Activated naive CD8-positive, alpha-beta T cell treated with anti-CD3 and anti-CD28 coated beads, Interleukin-2, amount 10 ng/mL, durations not matched to agents 7 days and 5 days (primary cell): ENCODE measurements around the gene CAVIN2. TPM values are rescaled to one million over a fixed set of nuclear protein-coding genes. Genes with fewer than 3 reads are reported as not detected.

Experiments
- ATAC-seq: fragments of 150-1000 bp; cut with Tn5 transposase; one replicate; pipeline ENCODE4 v1.10.0; 2021; ENCODE audit warnings: low read depth, moderate library complexity
- POLR2A ChIA-PET: fragments of 350-600 bp; sonication (Branson Sonifier 250); formaldehyde crosslinking; loops from one replicate; lab custom pipeline; 2021; ENCODE audit warnings: antibody characterized with exemption; lab: Charles Lee
- DNase-seq: peaks from one replicate; pipeline ENCODE4 v3.0.0; 2021
- H3K27ac Mint-ChIP-seq: one replicate; pipeline ENCODE4 v1.8.0; 2022; ENCODE audit warnings: mild to moderate bottlenecking, mixed read lengths
- H3K27me3 Mint-ChIP-seq: one replicate; pipeline ENCODE4 v1.8.0; 2022; ENCODE audit warnings: mild to moderate bottlenecking, moderate library complexity, mixed read lengths
- H3K36me3 Mint-ChIP-seq: one replicate; pipeline ENCODE4 v1.8.0; 2021; ENCODE audit warnings: mild to moderate bottlenecking, mixed read lengths
- H3K4me1 Mint-ChIP-seq: one replicate; pipeline ENCODE4 v1.8.0; 2021; ENCODE audit warnings: mixed read lengths
- H3K4me3 Mint-ChIP-seq: one replicate; pipeline ENCODE4 v1.8.0; 2022; ENCODE audit warnings: mild to moderate bottlenecking, moderate library complexity, mixed read lengths
- H3K9me3 Mint-ChIP-seq: one replicate; pipeline ENCODE4 v1.8.0; 2021; ENCODE audit warnings: mixed read lengths
- total RNA-seq, 2 experiments: library from RNA; stranded (reverse); gene quantifications; one replicate each; pipeline ENCODE4 v1.2.3, GENCODE V29; 2021

The CAVIN2 gene
- total RNA-seq, 2 experiments from 2014 or later, result not detected

DNA sequence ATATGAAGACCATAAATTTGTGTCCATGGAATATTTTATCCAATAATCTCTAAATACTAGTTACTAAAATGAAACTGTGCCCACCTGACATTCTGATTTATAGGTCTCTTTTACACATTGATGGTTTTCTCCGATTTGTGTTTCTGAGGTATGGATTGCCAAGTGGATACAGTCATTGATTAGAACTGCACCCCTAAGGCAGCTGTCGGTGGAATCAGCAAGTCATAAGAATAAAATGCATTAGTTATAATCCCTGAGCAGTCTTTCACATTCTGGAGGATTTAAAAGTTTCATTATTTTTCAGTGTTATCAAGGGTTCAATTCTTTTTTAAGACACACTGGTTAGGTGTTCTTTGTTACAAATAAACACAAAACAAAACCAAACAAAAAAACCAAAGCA lies 6.0 kb downstream of the CAVIN2 start:
- Mint-ChIP-seq H3K27me3 (peaks cover 36% of the 10 kb centered on the region), H3K36me3 (no peaks in the 10 kb centered on the region)
- POLR2A ChIA-PET, result no interaction called here

DNA sequence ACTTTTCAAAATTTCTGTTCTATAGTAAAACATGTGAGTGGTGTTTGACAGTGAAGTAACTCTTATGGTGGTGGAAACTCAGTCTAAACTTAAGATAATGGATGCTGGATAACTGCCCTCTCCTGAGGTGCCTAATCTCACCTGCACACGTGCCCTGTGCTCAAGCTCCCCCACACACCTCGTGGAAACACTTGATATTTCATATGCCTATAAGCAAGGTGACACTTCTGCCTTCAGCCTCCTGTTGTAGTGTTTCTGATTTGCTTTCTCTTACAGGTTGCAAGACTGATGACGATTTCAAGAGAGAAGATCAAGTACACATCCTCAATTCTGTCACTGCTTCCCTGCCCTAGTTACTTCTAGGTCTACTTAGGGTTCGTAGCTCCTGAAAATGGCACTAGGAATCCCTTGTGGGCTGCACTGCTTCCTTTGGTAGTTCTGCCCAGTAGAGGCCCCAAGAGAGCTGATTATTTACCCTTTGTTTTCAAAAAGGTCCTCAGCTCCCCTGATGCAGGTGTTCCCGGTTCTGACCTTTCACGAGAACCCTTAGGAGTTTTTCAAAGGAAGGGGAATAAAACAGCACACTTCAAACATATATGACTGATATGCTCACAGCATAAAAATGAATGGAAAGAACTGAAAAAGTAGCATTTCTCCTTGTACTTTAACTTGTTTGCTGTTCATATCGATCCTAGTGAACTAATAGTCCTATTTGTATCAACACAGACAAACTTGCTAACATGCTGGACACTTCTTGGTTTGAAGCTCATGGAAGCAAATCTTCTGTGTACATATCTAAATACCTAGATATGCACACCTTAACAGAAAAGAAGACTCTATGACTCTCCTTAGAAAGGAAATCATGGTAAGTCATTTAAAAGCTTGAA lies 6.7 kb downstream of the CAVIN2 start:
- no peak overlapping the region for H3K27ac Mint-ChIP-seq
- H3K4me1 Mint-ChIP-seq, result no peaks in the 10 kb centered on the region
- DNase-seq (no peak), ATAC-seq (no peak)
- H3K9me3 Mint-ChIP-seq, result no peaks in the 10 kb centered on the region
- peaks cover 29% of the 10 kb centered on the region for H3K27me3 Mint-ChIP-seq
- POLR2A ChIA-PET, result no interaction called here
- H3K36me3 Mint-ChIP-seq, result no peaks in the 10 kb centered on the region
- H3K4me3 Mint-ChIP-seq, result no peak overlapping the region

More for the DNA sequence above, 6.0 kb downstream of the CAVIN2 start:
- ATAC-seq, result no peak
- H3K9me3 Mint-ChIP-seq, result no peaks in the 10 kb centered on the region
- H3K27ac Mint-ChIP-seq, result no peak overlapping the region
- DNase-seq, result no peak
- no peaks in the 10 kb centered on the region for H3K4me1 Mint-ChIP-seq
- no peak overlapping the region for H3K4me3 Mint-ChIP-seq

DNA sequence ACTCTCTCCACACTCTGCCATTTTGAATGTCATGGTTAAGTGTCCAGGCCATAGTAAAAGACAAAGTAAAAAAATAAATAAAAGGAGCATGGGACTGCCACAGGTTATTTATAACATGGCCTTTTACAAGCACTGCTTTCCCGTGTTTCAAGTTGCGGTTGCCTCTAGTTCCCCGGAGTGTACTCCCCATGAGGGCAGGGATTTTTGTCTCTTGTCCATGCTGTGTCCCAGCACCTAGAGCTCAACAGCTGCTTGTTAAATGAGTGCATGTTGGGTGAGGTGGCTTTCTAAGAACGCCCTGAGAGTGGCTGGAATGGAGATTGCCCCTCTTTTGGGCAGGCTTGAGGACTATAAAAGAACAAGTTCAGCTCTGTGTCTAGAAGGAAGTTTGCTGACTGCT lies 8.4 kb downstream of the CAVIN2 start:
- Mint-ChIP-seq H3K9me3 (no peaks in the 10 kb centered on the region), H3K4me1 (no peaks in the 10 kb centered on the region), H3K27ac (no peak overlapping the region), H3K36me3 (no peaks in the 10 kb centered on the region), H3K4me3 (no peak overlapping the region), H3K27me3 (peaks cover 16% of the 10 kb centered on the region)
- DNase-seq, result no peak
- no peak for ATAC-seq
- POLR2A ChIA-PET, result no interaction called here

DNA sequence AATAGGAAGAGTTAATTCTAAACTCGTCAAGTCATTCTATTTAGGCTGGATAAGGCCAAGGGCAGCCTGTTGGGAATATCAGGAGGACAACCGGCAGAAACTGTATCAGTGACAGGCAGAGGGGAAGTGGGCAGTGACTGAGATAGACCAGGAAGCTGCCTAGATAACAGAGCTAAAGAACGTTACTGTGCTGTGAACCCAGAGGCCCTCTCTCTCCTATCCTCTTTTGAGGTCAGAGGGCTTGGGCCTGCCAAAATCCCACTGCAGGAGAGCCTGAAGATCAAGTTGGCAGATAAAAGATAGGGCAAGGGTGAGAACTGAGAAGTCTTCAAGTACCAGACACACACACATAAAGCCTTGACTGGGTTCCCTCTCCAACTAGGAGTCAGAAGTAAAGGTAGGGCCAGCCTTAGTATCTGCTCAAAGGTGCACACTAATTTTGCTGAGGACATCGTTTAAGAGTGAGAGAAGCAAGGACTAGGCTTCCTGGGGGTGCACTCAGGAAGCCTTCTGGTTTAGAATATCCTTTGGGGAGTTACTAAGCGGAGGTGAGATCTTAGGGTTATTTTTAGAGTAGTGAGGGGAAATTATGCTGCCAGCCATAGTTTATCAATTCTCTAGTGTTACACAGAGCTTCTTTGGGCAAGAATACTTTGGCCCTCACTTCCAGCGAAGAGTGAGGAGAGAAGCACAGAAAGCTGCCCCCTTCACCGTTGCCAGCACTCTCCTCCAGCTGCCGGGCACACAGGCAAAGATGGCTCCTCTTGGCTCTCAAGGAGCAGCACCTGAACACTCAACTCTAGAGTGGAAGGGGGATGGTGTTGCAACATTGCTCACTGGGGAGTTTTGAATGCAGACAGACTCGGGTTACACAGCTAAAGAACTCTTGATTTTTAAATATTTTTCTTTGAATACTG lies 9.8 kb downstream of the CAVIN2 start:
- ATAC-seq (no peak), DNase-seq (no peak)
- Mint-ChIP-seq H3K9me3 (no peaks in the 10 kb centered on the region), H3K27ac (no peak overlapping the region), H3K4me3 (no peak overlapping the region), H3K4me1 (no peaks in the 10 kb centered on the region), H3K27me3 (peaks cover 12% of the 10 kb centered on the region), H3K36me3 (no peaks in the 10 kb centered on the region)
- POLR2A ChIA-PET, result no interaction called here

DNA sequence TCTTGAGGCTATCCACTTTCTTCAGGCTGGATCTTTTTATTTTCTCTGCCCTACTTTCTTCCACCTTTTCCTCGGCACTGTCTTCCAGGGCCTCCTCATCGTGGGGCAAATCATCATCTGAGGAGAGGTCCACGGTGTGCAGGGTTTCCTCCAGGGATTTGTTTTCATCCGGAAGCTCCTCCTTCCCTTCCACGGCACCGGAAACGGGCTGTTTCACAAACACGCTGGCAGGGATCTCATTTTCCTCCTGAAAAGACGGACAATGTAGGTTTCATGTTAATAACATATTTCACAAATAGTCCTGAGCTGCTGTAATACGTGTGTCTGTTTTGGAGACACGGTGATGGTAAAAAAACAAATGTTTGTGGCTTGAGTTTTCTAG lies 10.4 kb downstream of the CAVIN2 start:
- Mint-ChIP-seq H3K9me3 (no peaks in the 10 kb centered on the region), H3K36me3 (no peaks in the 10 kb centered on the region), H3K4me3 (no peak overlapping the region), H3K4me1 (no peaks in the 10 kb centered on the region), H3K27me3 (peaks cover 17% of the 10 kb centered on the region), H3K27ac (no peak overlapping the region)
- POLR2A ChIA-PET, result no interaction called here
- DNase-seq (no peak), ATAC-seq (no peak)

DNA sequence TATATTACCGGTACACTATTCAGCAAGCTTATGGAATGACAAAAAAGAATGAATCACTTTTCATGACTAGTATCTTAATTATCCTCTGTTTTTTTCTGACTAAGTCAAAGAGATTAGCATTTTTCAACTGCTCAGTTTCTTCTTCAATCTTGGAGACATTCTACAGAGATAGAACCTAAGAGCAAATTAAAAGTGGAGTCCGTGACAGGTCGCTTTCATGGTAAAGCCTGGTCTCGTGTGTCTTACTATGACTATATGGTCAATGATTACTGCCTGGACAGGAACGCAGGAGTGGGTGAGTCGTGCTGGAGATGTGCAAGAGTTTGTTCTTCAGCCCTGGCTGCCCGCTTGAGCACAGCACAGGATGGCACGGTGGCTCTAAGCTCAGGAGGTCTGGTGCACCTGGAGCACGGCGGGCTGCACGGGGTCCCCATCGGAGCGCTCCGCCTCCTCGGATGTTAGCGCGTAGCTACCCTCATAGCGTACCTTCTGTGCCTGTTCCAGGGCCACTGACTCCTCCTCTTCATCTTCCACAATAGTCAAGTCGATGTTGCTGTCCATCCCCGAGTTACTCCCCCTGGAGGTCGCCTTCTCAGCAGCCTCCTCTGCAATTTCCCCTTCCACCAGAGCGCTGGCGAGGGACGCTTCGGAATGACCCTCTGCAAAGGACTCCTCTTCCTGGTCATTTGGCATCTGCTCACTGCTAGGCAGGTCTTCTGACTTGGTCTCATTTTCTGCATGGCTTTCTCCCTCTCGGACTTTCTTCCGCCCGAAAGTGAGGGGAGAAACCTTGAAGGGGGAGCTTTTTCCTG lies 11.1 kb downstream of the CAVIN2 start:
- no peaks in the 10 kb centered on the region for H3K36me3 Mint-ChIP-seq
- H3K4me3 Mint-ChIP-seq, result no peak overlapping the region
- H3K9me3 Mint-ChIP-seq, result no peaks in the 10 kb centered on the region
- peaks cover 18% of the 10 kb centered on the region for H3K27me3 Mint-ChIP-seq
- H3K4me1 Mint-ChIP-seq, result no peaks in the 10 kb centered on the region
- no peak for DNase-seq
- no peak for ATAC-seq
- no peak overlapping the region for H3K27ac Mint-ChIP-seq
- POLR2A ChIA-PET, result no interaction called here

DNA sequence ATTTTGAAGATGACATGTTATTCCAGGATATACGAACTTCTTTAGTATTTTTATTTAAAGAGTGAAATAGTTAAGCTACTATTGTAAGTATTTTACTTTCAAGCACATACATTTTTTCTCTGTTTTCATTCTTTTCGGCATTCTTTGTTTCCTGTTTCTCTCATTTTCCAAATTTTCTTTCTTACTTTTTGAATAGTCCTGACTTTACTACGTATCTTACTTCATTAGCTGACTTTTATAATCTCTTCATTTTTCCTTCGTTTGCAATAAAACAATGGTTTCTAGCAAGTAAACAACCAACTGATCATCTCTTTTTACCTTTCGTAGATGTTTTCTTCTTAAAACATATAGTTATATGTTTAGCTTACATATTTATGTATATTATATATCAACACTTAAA lies 11.8 kb downstream of the CAVIN2 start:
- no peaks in the 10 kb centered on the region for H3K4me1 Mint-ChIP-seq
- no peaks in the 10 kb centered on the region for H3K9me3 Mint-ChIP-seq
- H3K27ac Mint-ChIP-seq, result no peak overlapping the region
- DNase-seq (no peak), ATAC-seq (no peak)
- POLR2A ChIA-PET, result no interaction called here
- no peak overlapping the region for H3K4me3 Mint-ChIP-seq
- no peaks in the 10 kb centered on the region for H3K36me3 Mint-ChIP-seq
- peaks cover 18% of the 10 kb centered on the region for H3K27me3 Mint-ChIP-seq

DNA sequence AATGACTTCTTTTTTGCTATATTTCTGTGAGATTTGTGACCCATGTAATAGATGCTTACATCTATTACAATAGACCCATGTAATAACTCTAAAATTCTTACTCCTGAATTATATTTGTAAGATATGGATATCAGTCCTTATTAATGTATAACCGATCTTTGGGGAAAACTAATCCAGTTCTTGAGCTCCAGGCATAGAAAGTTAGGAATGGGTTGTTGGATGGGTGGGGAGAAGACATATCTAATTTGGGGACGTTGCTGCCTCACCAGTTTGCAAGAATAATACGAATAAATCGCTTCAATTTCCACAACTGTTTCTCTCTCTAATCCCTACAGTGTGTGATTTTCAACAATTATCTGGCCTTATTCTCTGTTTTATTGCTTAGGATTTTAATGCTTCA lies 13.5 kb downstream of the CAVIN2 start:
- H3K9me3 Mint-ChIP-seq, result no peaks in the 10 kb centered on the region
- H3K27ac Mint-ChIP-seq, result no peak overlapping the region
- no peak overlapping the region for H3K4me3 Mint-ChIP-seq
- no peaks in the 10 kb centered on the region for H3K36me3 Mint-ChIP-seq
- DNase-seq, result no peak
- H3K27me3 Mint-ChIP-seq, result peaks cover 16% of the 10 kb centered on the region
- H3K4me1 Mint-ChIP-seq, result no peaks in the 10 kb centered on the region
- POLR2A ChIA-PET, result no interaction called here
- ATAC-seq, result no peak

DNA sequence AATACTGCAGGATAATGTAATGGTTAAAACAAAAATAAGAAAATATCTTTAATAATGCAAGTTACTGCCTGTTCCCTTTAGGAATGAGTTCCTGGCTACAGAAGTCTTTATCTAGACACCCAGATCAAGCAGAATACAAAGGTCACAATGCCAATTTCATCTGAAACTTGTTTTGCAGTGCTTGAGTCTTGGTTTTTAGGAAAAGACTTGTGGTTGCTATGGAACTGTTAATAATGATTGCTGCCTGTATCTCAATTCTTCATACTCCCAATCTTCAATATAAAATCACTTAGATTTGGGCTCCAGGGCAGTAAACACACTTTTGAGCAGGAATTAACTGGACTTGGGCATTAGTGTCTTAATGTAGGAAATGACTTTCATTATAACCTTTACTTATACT lies 14.2 kb downstream of the CAVIN2 start:
- ATAC-seq (no peak), DNase-seq (no peak)
- no peaks in the 10 kb centered on the region for H3K9me3 Mint-ChIP-seq

DNA sequence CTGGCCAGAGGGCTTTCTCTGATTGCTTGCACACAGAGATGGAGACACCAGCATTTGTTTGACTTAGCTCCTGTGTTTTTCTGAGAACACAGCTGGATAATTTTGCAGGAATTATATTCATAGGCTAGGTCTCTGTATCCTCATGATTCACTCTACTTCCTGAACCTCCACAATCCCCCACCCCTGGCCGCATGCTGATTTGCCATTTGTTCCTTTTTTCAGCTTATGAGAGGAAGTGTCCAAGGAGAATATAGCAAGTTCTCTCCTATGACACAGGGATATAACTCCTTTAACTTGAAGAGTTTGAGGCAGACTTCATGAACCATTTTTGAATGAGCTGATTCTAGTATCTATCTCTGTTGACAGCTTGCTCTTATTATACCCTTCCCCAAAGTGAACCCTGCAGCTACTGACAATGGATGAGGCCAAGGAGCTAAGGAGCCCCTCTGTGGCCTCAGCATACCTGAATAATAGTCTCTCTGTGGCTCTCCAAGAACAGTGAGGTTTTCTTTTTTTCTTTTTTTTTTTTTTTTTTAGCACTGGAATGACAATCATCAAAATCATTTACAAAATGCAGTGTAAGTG lies 15.4 kb downstream of the CAVIN2 start:
- Mint-ChIP-seq H3K9me3 (no peaks in the 10 kb centered on the region), H3K27me3 (peaks cover 14% of the 10 kb centered on the region), H3K36me3 (no peaks in the 10 kb centered on the region), H3K4me3 (no peak overlapping the region), H3K27ac (no peak overlapping the region), H3K4me1 (no peaks in the 10 kb centered on the region)
- POLR2A ChIA-PET, result no interaction called here
- no peak for ATAC-seq
- DNase-seq, result no peak

More for the DNA sequence above, 14.2 kb downstream of the CAVIN2 start:
- Mint-ChIP-seq H3K27ac (no peak overlapping the region), H3K36me3 (no peaks in the 10 kb centered on the region), H3K4me1 (no peaks in the 10 kb centered on the region), H3K27me3 (peaks cover 12% of the 10 kb centered on the region), H3K4me3 (no peak overlapping the region)
- POLR2A ChIA-PET, result no interaction called here

DNA sequence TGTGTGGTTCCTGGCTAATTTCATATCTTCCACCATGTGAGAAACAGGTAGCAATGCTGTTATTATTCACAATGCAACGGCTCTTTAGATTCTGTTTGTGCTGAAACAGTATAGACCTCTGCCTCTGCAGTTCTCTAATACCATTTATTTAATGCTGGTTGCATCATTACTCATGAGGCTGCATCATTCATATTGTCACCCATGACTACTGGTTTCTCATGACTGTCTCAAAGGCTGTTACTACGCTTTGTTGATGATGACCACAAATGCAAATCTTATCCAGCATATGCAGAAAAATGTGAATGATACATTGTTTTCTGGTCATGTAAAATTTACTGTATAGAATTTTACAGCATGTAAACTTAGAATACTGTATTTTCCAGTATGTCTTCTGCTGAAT lies 22.5 kb downstream of the CAVIN2 start:
- no peaks in the 10 kb centered on the region for H3K9me3 Mint-ChIP-seq
- peaks cover 21% of the 10 kb centered on the region for H3K27me3 Mint-ChIP-seq
- no peak overlapping the region for H3K27ac Mint-ChIP-seq
- no peaks in the 10 kb centered on the region for H3K4me1 Mint-ChIP-seq
- no peaks in the 10 kb centered on the region for H3K36me3 Mint-ChIP-seq
- no peak for ATAC-seq
- DNase-seq, result no peak
- no peak overlapping the region for H3K4me3 Mint-ChIP-seq
- POLR2A ChIA-PET, result no interaction called here

DNA sequence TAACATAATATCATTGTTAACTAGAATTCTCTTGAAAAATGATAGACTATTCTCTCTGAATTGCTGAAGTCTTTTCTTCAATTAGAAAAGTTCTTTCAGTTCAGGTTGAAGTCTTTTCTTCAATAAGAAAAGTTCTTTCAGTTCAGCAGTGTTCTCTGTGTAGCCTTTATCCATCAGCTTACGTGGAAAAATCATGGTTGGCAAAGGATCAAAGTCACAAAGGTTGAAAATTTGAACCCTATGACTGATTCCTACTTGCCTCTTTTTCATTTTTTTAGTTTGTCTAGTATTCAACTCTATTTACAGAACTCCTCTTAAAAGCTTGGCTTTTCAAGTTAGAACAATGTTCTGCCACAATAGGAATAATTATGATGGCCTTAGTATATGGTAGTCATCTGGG lies 25.8 kb downstream of the CAVIN2 start:
- POLR2A ChIA-PET, result no interaction called here
- Mint-ChIP-seq H3K36me3 (no peaks in the 10 kb centered on the region), H3K4me3 (no peak overlapping the region), H3K27me3 (peaks cover 23% of the 10 kb centered on the region), H3K9me3 (no peaks in the 10 kb centered on the region), H3K27ac (no peak overlapping the region), H3K4me1 (no peaks in the 10 kb centered on the region)
- DNase-seq (no peak), ATAC-seq (no peak)
